BLaER1 treated with 17β-estradiol and CSF1 and Interleukin-3, amounts not matched to agents 10 nM and 100 nM (cell line): Measurements from ENCODE around the gene UPK3BL2.
"Not testable (repeated sequence)": the region's sequence is repeated elsewhere in the genome, so short reads cannot be mapped to it uniquely, and the experiment has no call there.

Experiments
- H3K27ac ChIP-seq, 11 experiments: shearing (Covaris generic); formaldehyde crosslinking; 2 replicates each; pipeline ENCODE4 v1.8.1; 2022
- H3K27me3 ChIP-seq, 11 experiments: shearing (Covaris generic); formaldehyde crosslinking; 2 replicates each; pipeline ENCODE4 v1.8.1; 2022
- H3K36me3 ChIP-seq, 11 experiments: shearing (Covaris generic); formaldehyde crosslinking; 2 replicates each; pipeline ENCODE4 v1.8.1; 2022
- H3K4me1 ChIP-seq, 10 experiments: shearing (Covaris generic); formaldehyde crosslinking; 2 replicates each; pipeline ENCODE4 v1.8.1; 2022
- H3K4me2 ChIP-seq, 11 experiments: shearing (Covaris generic); formaldehyde crosslinking; 2 replicates each; pipeline ENCODE4 v1.8.1; 2022
- H3K4me3 ChIP-seq, 10 experiments: shearing (Covaris generic); formaldehyde crosslinking; 2 replicates each; pipeline ENCODE4 v1.8.1; 2022
- H3K9ac ChIP-seq, 11 experiments: shearing (Covaris generic); formaldehyde crosslinking; 2 replicates each; pipeline ENCODE4 v1.8.1; 2022
- H3K9me3 ChIP-seq, 11 experiments: shearing (Covaris generic); formaldehyde crosslinking; replicated peaks in 1 of 11; 2 replicates each; pipeline ENCODE4 v1.8.1; 2022
- H4K20me1 ChIP-seq, 11 experiments: shearing (Covaris generic); formaldehyde crosslinking; 2 replicates each; pipeline ENCODE4 v1.8.1; 2022

Gene UPK3BL2

GRCh38 chr7:102515889-102516288 lies 27.6 kb downstream of the UPK3BL2 start:
- not testable (repeated sequence) for H3K4me1 ChIP-seq, H4K20me1 ChIP-seq, H3K36me3 ChIP-seq, H3K27me3 ChIP-seq, H3K4me2 ChIP-seq, H3K4me3 ChIP-seq, H3K9me3 ChIP-seq, H3K27ac ChIP-seq, H3K9ac ChIP-seq

- not testable (repeated sequence) for H3K9me3 ChIP-seq, H4K20me1 ChIP-seq, H3K4me2 ChIP-seq, H3K9ac ChIP-seq, H3K4me3 ChIP-seq, H3K36me3 ChIP-seq, H3K4me1 ChIP-seq, H3K27me3 ChIP-seq
- peak overlapping the region in 1 of 11 experiments; percentile 52; a peak in 1 of 22 replicates for H3K27ac ChIP-seq
Measured at GRCh38 chr7:102514881-102515721, 28.4 kb downstream of the UPK3BL2 start.

- not testable (repeated sequence) for H3K36me3 ChIP-seq, H3K9me3 ChIP-seq, H4K20me1 ChIP-seq, H3K4me1 ChIP-seq, H3K27me3 ChIP-seq
- peak overlapping the region in 5 of 11 experiments; percentile 28 to 52 (median 42); a peak in 7 of 22 replicates for H3K9ac ChIP-seq
- H3K27ac ChIP-seq = peak overlapping the region in 10 of 11 experiments; percentile 42 to 69 (median 62); a peak in 17 of 22 replicates
- H3K4me3 ChIP-seq = 0 out of 20 replicates have a peak overlapping the region, but pooled peaks of 2 of the 10 experiments have one; percentile 7 to 29
- peak overlapping the region in 7 of 11 experiments; percentile 54 to 79 (median 61); a peak in 12 of 22 replicates for H3K4me2 ChIP-seq
Measured at GRCh38 chr7:102512642-102513221, 30.8 kb downstream of the UPK3BL2 start.

- not testable (repeated sequence) for H3K27me3 ChIP-seq, H4K20me1 ChIP-seq, H3K4me3 ChIP-seq, H3K27ac ChIP-seq, H3K4me2 ChIP-seq, H3K9ac ChIP-seq, H3K4me1 ChIP-seq, H3K9me3 ChIP-seq, H3K36me3 ChIP-seq
Measured at GRCh38 chr7:102511860-102512522, 31.5 kb downstream of the UPK3BL2 start.

- H3K4me3 ChIP-seq, H4K20me1 ChIP-seq, H3K27me3 ChIP-seq, H3K4me1 ChIP-seq, H3K4me2 ChIP-seq, H3K36me3 ChIP-seq, H3K9ac ChIP-seq, H3K27ac ChIP-seq, H3K9me3 ChIP-seq: not testable (repeated sequence)
Measured at GRCh38 chr7:102510575-102510974, 32.9 kb downstream of the UPK3BL2 start.

- H3K9me3 ChIP-seq, H3K9ac ChIP-seq, H4K20me1 ChIP-seq, H3K4me1 ChIP-seq, H3K27ac ChIP-seq, H3K4me2 ChIP-seq, H3K27me3 ChIP-seq, H3K4me3 ChIP-seq, H3K36me3 ChIP-seq: not testable (repeated sequence)
Measured at GRCh38 chr7:102507410-102508088, 35.9 kb downstream of the UPK3BL2 start.

GRCh38 chr7:102505298-102506185 lies 38.0 kb downstream of the UPK3BL2 start:
- not testable (repeated sequence) for H3K36me3 ChIP-seq, H3K4me2 ChIP-seq, H3K9me3 ChIP-seq, H3K4me3 ChIP-seq, H3K27ac ChIP-seq, H3K9ac ChIP-seq, H3K27me3 ChIP-seq, H4K20me1 ChIP-seq, H3K4me1 ChIP-seq

GRCh38 chr7:102503141-102503540 lies 40.4 kb downstream of the UPK3BL2 start:
- H3K36me3 ChIP-seq, H3K4me3 ChIP-seq, H4K20me1 ChIP-seq, H3K9me3 ChIP-seq, H3K27me3 ChIP-seq, H3K4me2 ChIP-seq, H3K27ac ChIP-seq, H3K4me1 ChIP-seq, H3K9ac ChIP-seq: not testable (repeated sequence)

GRCh38 chr7:102498321-102498720 lies 45.2 kb downstream of the UPK3BL2 start:
- not testable (repeated sequence) for H3K9ac ChIP-seq, H3K27ac ChIP-seq, H3K4me3 ChIP-seq, H3K9me3 ChIP-seq, H3K27me3 ChIP-seq, H3K4me2 ChIP-seq, H3K36me3 ChIP-seq, H4K20me1 ChIP-seq, H3K4me1 ChIP-seq

- not testable (repeated sequence) for H3K4me2 ChIP-seq, H3K9me3 ChIP-seq, H3K4me3 ChIP-seq
Measured at GRCh38 chr7:102497308-102497707, 46.2 kb downstream of the UPK3BL2 start.

GRCh38 chr7:102496861-102497260 lies 46.6 kb downstream of the UPK3BL2 start:
- not testable (repeated sequence) for H3K27me3 ChIP-seq, H3K9ac ChIP-seq, H3K4me3 ChIP-seq, H3K4me2 ChIP-seq, H3K27ac ChIP-seq, H4K20me1 ChIP-seq, H3K4me1 ChIP-seq, H3K36me3 ChIP-seq, H3K9me3 ChIP-seq

More at GRCh38 chr7:102497308-102497707, 46.2 kb downstream of the UPK3BL2 start:
- not testable (repeated sequence) for H4K20me1 ChIP-seq, H3K27me3 ChIP-seq, H3K9ac ChIP-seq, H3K4me1 ChIP-seq, H3K27ac ChIP-seq, H3K36me3 ChIP-seq

- H3K9ac ChIP-seq, H3K27ac ChIP-seq, H3K4me3 ChIP-seq, H3K4me2 ChIP-seq, H4K20me1 ChIP-seq, H3K36me3 ChIP-seq, H3K9me3 ChIP-seq, H3K4me1 ChIP-seq, H3K27me3 ChIP-seq: not testable (repeated sequence)
Measured at GRCh38 chr7:102494473-102495149, 48.9 kb downstream of the UPK3BL2 start.
